Measurements from ENCODE around the gene NAV2. TPM values are rescaled to one million over a fixed set of nuclear protein-coding genes. Genes with fewer than 3 reads are reported as not detected.

The NAV2 gene
- polyA plus RNA-seq, 1 donor (not counting 4 experiments of a cell fraction or from before 2014, with no cell fraction given), result 4.0 TPM

- Histone ChIP-seq H3K4me1 (ENCODE audit: control insufficient read depth, extremely low read depth, insufficient read depth, low read length) (no peaks in the 10 kb centered on the region), H3K27me3 (ENCODE audit: control insufficient read depth, extremely low read depth, insufficient read depth, low read length) (peaks cover 7% of the 10 kb centered on the region), H3K79me2 (ENCODE audit: control insufficient read depth, insufficient read depth, low read length) (no peaks in the 10 kb centered on the region), H4K20me1 (ENCODE audit: control insufficient read depth, extremely low read depth, insufficient read depth, low read length) (no peaks in the 10 kb centered on the region), H3K36me3 (ENCODE audit: control insufficient read depth in 2 of 2, extremely low read depth in 1 of 2, insufficient read depth in 2 of 2, low read length in 2 of 2) (no peaks in the 10 kb centered on the region), H3K4me2 (ENCODE audit: control insufficient read depth, extremely low read depth, insufficient read depth, low read depth, low read length) (no peak overlapping the region), H3K9me3 (ENCODE audit: control insufficient read depth, low read depth, low read length) (no peaks in the 10 kb centered on the region), H2AFZ (ENCODE audit: control insufficient read depth, low read length) (no peak overlapping the region), H3K27ac (ENCODE audit: control insufficient read depth, insufficient read depth, low read length) (no peak overlapping the region), H3K4me3 (ENCODE audit: control insufficient read depth in 2 of 3, extremely low read depth in 1 of 3, insufficient read depth in 2 of 3, low read depth in 1 of 3, low read length in 3 of 3) (no peak overlapping the region), H3K9ac (ENCODE audit: control insufficient read depth, extremely low read depth, insufficient read depth, low read length) (no peak overlapping the region), H3K9me1 (ENCODE audit: control insufficient read depth, extremely low read depth, insufficient read depth, low read length) (no peaks in the 10 kb centered on the region)
- TF ChIP-seq CTCF (optimal IDR thresholded peaks at IDR 0.05 in 1 of 3, IDR thresholded peaks at IDR 0.05 in 1 of 3, conservative IDR thresholded peaks at IDR 0.05 in 1 of 3; ENCODE audit: extremely low read depth in 1 of 3, insufficient read depth in 2 of 3, low read length in 3 of 3), result no peak
- dilution Hi-C loops (cut with MboI; ENCODE audit: extremely low pct_ligation_motif_present, low sequenced_read_pairs), result no loop called here
- DNase-seq (ENCODE audit: low read depth, low spot score), result no peak
- no peak for FAIRE-seq
Measured at GRCh38 chr11:19753451-19754106, 40.9 kb downstream of the NAV2 start.

- Histone ChIP-seq H3K9me3 (ENCODE audit: control insufficient read depth, low read depth, low read length) (no peaks in the 10 kb centered on the region), H3K36me3 (ENCODE audit: control insufficient read depth in 2 of 2, extremely low read depth in 1 of 2, insufficient read depth in 2 of 2, low read length in 2 of 2) (no peaks in the 10 kb centered on the region), H3K9ac (ENCODE audit: control insufficient read depth, extremely low read depth, insufficient read depth, low read length) (no peak overlapping the region), H2AFZ (ENCODE audit: control insufficient read depth, low read length) (no peak overlapping the region), H4K20me1 (ENCODE audit: control insufficient read depth, extremely low read depth, insufficient read depth, low read length) (no peaks in the 10 kb centered on the region), H3K9me1 (ENCODE audit: control insufficient read depth, extremely low read depth, insufficient read depth, low read length) (no peaks in the 10 kb centered on the region), H3K27ac (ENCODE audit: control insufficient read depth, insufficient read depth, low read length) (no peak overlapping the region), H3K4me1 (ENCODE audit: control insufficient read depth, extremely low read depth, insufficient read depth, low read length) (no peaks in the 10 kb centered on the region), H3K79me2 (ENCODE audit: control insufficient read depth, insufficient read depth, low read length) (no peaks in the 10 kb centered on the region), H3K27me3 (ENCODE audit: control insufficient read depth, extremely low read depth, insufficient read depth, low read length) (peaks cover 7% of the 10 kb centered on the region), H3K4me3 (ENCODE audit: control insufficient read depth in 2 of 3, extremely low read depth in 1 of 3, insufficient read depth in 2 of 3, low read depth in 1 of 3, low read length in 3 of 3) (no peak overlapping the region), H3K4me2 (ENCODE audit: control insufficient read depth, extremely low read depth, insufficient read depth, low read depth, low read length) (no peak overlapping the region)
- no peak for TF ChIP-seq EZH2 (IDR thresholded peaks at IDR 0.05; ENCODE audit: low read length)
- no peak for TF ChIP-seq CTCF (optimal IDR thresholded peaks at IDR 0.05 in 1 of 3, IDR thresholded peaks at IDR 0.05 in 1 of 3, conservative IDR thresholded peaks at IDR 0.05 in 1 of 3; ENCODE audit: extremely low read depth in 1 of 3, insufficient read depth in 2 of 3, low read length in 3 of 3)
- DNase-seq (ENCODE audit: low read depth, low spot score), result no peak
- no peak for FAIRE-seq
- dilution Hi-C loops (cut with MboI; ENCODE audit: extremely low pct_ligation_motif_present, low sequenced_read_pairs), result no loop called here
Measured at GRCh38 chr11:19756675-19757475, 44.2 kb downstream of the NAV2 start.
